Loucy (cell line): ENCODE measurements around the gene RBM33.

Source experiments
- H2AFZ ChIP-seq: fragments of 200-600 bp; sonication (generic); 2 replicates; pipeline ENCODE4 v1.6.0; 2016; ENCODE audit warnings: antibody characterized with exemption, mild to moderate bottlenecking, low read length, moderate library complexity
- H3F3A ChIP-seq: fragments of 200-600 bp; 2 replicates; pipeline ENCODE4 v1.6.0; 2016; ENCODE audit warnings: antibody characterized with exemption, low read depth, mild to moderate bottlenecking
- H3K27me3 ChIP-seq: fragments of 200-600 bp; sonication (generic); 2 replicates; pipeline ENCODE4 v1.6.1; 2014; ENCODE audit warnings: low read length, mild to moderate bottlenecking; ENCODE audit not compliant: insufficient read depth, poor library complexity, severe bottlenecking
- H3K36me3 ChIP-seq: fragments of 200-600 bp; sonication (generic); 2 replicates; pipeline ENCODE4 v1.6.1; 2016; ENCODE audit warnings: low read length; ENCODE audit not compliant: insufficient read depth
- H3K4me1 ChIP-seq: fragments of 200-600 bp; sonication (generic); 2 replicates; pipeline ENCODE4 v1.5.1; 2014; ENCODE audit warnings: low read length, mild to moderate bottlenecking; ENCODE audit not compliant: insufficient read depth, poor library complexity, severe bottlenecking
- H3K4me2 ChIP-seq: fragments of 200-600 bp; sonication (generic); 2 replicates; pipeline ENCODE4 v1.6.0; 2014; ENCODE audit warnings: antibody characterized with exemption, low read length, low read depth, mild to moderate bottlenecking; ENCODE audit not compliant: poor library complexity, severe bottlenecking
- H3K4me3 ChIP-seq: fragments of 200-600 bp; sonication (generic); 2 replicates; pipeline ENCODE4 v1.5.1; 2014; ENCODE audit warnings: low read length, mild to moderate bottlenecking, mixed read lengths; ENCODE audit not compliant: poor library complexity, severe bottlenecking
- H3K79me2 ChIP-seq: fragments of 200-600 bp; sonication (generic); 2 replicates; pipeline ENCODE4 v1.6.1; 2014; ENCODE audit warnings: low read length; ENCODE audit not compliant: insufficient read depth
- H3K9ac ChIP-seq: fragments of 200-600 bp; sonication (generic); 2 replicates; pipeline ENCODE4 v1.6.0; 2014; ENCODE audit warnings: mild to moderate bottlenecking, low read depth, low read length, moderate library complexity; ENCODE audit not compliant: poor library complexity, severe bottlenecking
- H3K9me2 ChIP-seq: fragments of 200-600 bp; sonication (generic); replicated peaks from 2 replicates; pipeline ENCODE4 v1.6.1; 2016; ENCODE audit warnings: low read depth, low read length, mixed read lengths
- H3K9me3 ChIP-seq: fragments of 200-600 bp; sonication (generic); 2 replicates; pipeline ENCODE4 v1.6.1; 2014; ENCODE audit warnings: mild to moderate bottlenecking, antibody characterized with exemption, low read length, low read depth; ENCODE audit not compliant: insufficient read depth
- H4K20me1 ChIP-seq: fragments of 200-600 bp; sonication (generic); 2 replicates; pipeline ENCODE4 v1.6.0; 2014; ENCODE audit warnings: antibody characterized with exemption, low read length, mild to moderate bottlenecking; ENCODE audit not compliant: insufficient read depth, poor library complexity, severe bottlenecking
- CTCF ChIP-seq: fragments of 200-600 bp; sonication (generic); conservative IDR thresholded peaks from 2 replicates; pipeline ENCODE4 v1.5.1; 2014; ENCODE audit warnings: mild to moderate bottlenecking, antibody characterized with exemption, low read length
- EZH2phosphoT487 ChIP-seq: fragments of 200-600 bp; IDR thresholded peaks from 2 replicates; pipeline ENCODE4 v1.6.1; 2018; ENCODE audit warnings: antibody characterized with exemption, mild to moderate bottlenecking, moderate library complexity, borderline replicate concordance

Gene RBM33

GRCh38 chr7:155683714-155684113 lies 39.3 kb downstream of the RBM33 start:
- Histone ChIP-seq H3K9me3 (no peaks in the 10 kb centered on the region), H3K36me3 (peaks cover 62% of the 10 kb centered on the region), H3F3A (no peaks in the 10 kb centered on the region), H3K79me2 (peaks cover 80% of the 10 kb centered on the region), H2AFZ (no peak overlapping the region), H3K4me1 (peaks cover 11% of the 10 kb centered on the region), H3K27me3 (no peaks in the 10 kb centered on the region), H3K4me3 (no peak overlapping the region), H3K9me2 (no peaks in the 10 kb centered on the region), H3K9ac (no peak overlapping the region), H3K4me2 (no peak overlapping the region), H4K20me1 (peaks cover 55% of the 10 kb centered on the region)
- TF ChIP-seq CTCF = no peak
- no peak for TF ChIP-seq EZH2phosphoT487

DNA sequence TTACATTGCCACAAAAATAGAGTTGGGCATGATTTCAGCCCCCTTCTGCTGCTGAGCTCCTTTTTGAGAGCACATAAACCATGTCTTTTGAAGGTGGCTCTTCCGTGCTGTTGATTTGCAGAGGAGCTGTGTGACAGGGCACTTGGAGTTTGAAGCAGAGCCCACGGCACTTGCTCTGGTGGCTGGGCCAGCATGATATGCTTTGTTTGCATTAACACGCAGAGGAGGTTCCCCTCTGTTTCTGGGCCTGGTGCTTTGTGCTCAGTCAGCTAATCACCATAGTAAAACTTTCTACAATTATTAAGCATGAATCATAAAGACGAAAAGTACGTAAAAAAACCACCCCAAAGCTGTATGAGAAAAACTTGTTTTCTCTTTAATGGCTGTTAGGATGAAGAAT lies 40.1 kb downstream of the RBM33 start:
- peaks cover 11% of the 10 kb centered on the region for H3K4me1 ChIP-seq
- H3K79me2 ChIP-seq = peaks cover 73% of the 10 kb centered on the region
- H2AFZ ChIP-seq = no peak overlapping the region
- no peak overlapping the region for H3K4me3 ChIP-seq
- no peak overlapping the region for H3K4me2 ChIP-seq
- peaks cover 54% of the 10 kb centered on the region for H3K36me3 ChIP-seq
- H3F3A ChIP-seq = no peaks in the 10 kb centered on the region
- no peaks in the 10 kb centered on the region for H3K9me3 ChIP-seq
- no peak overlapping the region for H3K9ac ChIP-seq
- H3K9me2 ChIP-seq = no peaks in the 10 kb centered on the region
- peaks cover 51% of the 10 kb centered on the region for H4K20me1 ChIP-seq
- H3K27me3 ChIP-seq = no peaks in the 10 kb centered on the region
- TF ChIP-seq EZH2phosphoT487 = no peak
- TF ChIP-seq CTCF = no peak

DNA sequence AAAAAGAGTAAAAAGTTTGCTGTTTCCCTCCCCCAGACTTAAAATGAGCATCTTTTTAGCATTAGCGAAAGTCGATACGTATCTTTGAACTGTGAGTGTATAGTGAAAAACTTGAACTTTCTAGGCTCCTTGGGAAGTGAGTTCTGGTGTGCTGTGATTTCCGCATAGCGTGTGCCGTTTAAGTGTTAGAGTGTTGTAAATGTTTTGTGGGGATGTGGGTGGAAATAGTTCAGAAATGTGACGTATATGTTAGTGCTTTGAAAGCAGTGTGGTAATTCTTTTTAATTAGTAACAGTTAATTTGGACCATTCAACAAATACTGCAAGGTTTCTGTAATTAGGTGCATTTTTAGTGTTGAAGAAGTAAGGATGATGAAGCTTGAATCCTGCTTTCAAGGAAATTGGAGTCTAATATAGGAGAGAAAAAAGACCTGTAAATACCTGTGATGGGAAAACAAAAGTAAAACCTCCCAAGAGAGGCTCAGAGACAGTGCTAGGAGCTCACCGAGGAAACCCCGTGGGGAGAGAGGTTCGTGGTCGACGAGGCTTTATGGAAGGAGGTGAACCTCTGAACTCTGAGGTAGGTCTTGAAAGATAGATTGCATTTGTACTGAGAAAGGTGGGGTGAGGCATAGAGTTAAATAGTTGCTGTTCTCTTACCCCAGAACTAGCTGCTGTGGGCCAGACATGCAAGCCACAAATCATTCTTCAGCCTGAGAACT lies 40.8 kb downstream of the RBM33 start:
- H4K20me1 ChIP-seq = peaks cover 45% of the 10 kb centered on the region
- H3K36me3 ChIP-seq = peaks cover 48% of the 10 kb centered on the region
- no peaks in the 10 kb centered on the region for H3K9me2 ChIP-seq
- H3F3A ChIP-seq = no peaks in the 10 kb centered on the region
- H2AFZ ChIP-seq = no peak overlapping the region
- H3K9me3 ChIP-seq = no peaks in the 10 kb centered on the region
- no peaks in the 10 kb centered on the region for H3K27me3 ChIP-seq
- H3K9ac ChIP-seq = no peak overlapping the region
- no peak overlapping the region for H3K4me3 ChIP-seq
- H3K79me2 ChIP-seq = peaks cover 76% of the 10 kb centered on the region
- no peak overlapping the region for H3K4me2 ChIP-seq
- peaks cover 11% of the 10 kb centered on the region for H3K4me1 ChIP-seq
- no peak for TF ChIP-seq CTCF
- TF ChIP-seq EZH2phosphoT487 = no peak
